RWPE1 (cell line): ENCODE measurements around the gene CMIP.

Experiments used
- CTCF ChIA-PET: fragments of 350-600 bp; sonication (Branson Sonifier 250); formaldehyde crosslinking; extraction: SDS; loops from one replicate; lab custom pipeline; 2021; lab: Yijun Ruan, JAX
- POLR2A ChIA-PET: fragments of 400-600 bp; formaldehyde crosslinking; extraction: SDS; loops from one replicate; lab custom pipeline; 2020; ENCODE audit warnings: antibody characterized with exemption; ENCODE audit not compliant: low non-redundant PET; lab: Yijun Ruan, JAX
- DNase-seq: peaks from one replicate; pipeline ENCODE4 v3.0.0; 2012; ENCODE audit warnings: low spot score
- H3K27ac ChIP-seq: fragments of 450-650 bp; 2 replicates; pipeline ENCODE4 v1.5.1; 2017
- TF ChIP-seq, protein P1 (sequence below): fragments of 450-650 bp; conservative IDR thresholded peaks from 2 replicates; pipeline ENCODE4 v1.5.1; 2017; ENCODE audit warnings: low read depth, mild to moderate bottlenecking

Gene CMIP

GRCh38 chr16:81696961-81697615 lies 252.5 kb downstream of the CMIP start:
- ChIA-PET POLR2A (no interaction called here), CTCF (interaction anchor here (0.5 to 1.4 kb wide), 23 partner anchors 9 to 330 kb away, joined by 3 to 8 read pairs (median 3); no protein-coding TSS in a partner anchor)
- TF ChIP-seq, protein P1, sequence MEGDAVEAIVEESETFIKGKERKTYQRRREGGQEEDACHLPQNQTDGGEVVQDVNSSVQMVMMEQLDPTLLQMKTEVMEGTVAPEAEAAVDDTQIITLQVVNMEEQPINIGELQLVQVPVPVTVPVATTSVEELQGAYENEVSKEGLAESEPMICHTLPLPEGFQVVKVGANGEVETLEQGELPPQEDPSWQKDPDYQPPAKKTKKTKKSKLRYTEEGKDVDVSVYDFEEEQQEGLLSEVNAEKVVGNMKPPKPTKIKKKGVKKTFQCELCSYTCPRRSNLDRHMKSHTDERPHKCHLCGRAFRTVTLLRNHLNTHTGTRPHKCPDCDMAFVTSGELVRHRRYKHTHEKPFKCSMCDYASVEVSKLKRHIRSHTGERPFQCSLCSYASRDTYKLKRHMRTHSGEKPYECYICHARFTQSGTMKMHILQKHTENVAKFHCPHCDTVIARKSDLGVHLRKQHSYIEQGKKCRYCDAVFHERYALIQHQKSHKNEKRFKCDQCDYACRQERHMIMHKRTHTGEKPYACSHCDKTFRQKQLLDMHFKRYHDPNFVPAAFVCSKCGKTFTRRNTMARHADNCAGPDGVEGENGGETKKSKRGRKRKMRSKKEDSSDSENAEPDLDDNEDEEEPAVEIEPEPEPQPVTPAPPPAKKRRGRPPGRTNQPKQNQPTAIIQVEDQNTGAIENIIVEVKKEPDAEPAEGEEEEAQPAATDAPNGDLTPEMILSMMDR: peak; percentile 52; the same call in 1 of the 2 replicates
- peak overlapping the region; percentile 78 for H3K27ac ChIP-seq
- DNase-seq: peak; percentile 39

GRCh38 chr16:81697616-81698309 lies 253.2 kb downstream of the CMIP start:
- ChIA-PET CTCF (interaction anchor here (0.5 to 1.4 kb wide), 17 partner anchors 10 to 331 kb away, joined by 3 to 8 read pairs (median 3); no protein-coding TSS in a partner anchor), POLR2A (no interaction called here)
- TF ChIP-seq, protein P1: no peak; the same call in 1 of the 2 replicates
- no peak for DNase-seq
- peak overlapping the region; percentile 78 for H3K27ac ChIP-seq

GRCh38 chr16:81698310-81698641 lies 253.7 kb downstream of the CMIP start:
- no peak for DNase-seq
- ChIA-PET POLR2A (no interaction called here), CTCF (interaction anchor here (1.4 kb wide), 1 partner anchor 16 kb away, joined by 5 read pairs; no protein-coding TSS in a partner anchor)
- TF ChIP-seq, protein P1: no peak
- no peak overlapping the region for H3K27ac ChIP-seq

GRCh38 chr16:81699596-81699995 lies 255.0 kb downstream of the CMIP start:
- DNase-seq: no peak
- CTCF ChIA-PET: no interaction called here
- POLR2A ChIA-PET: no interaction called here
- TF ChIP-seq, protein P1: no peak
- H3K27ac ChIP-seq: no peak overlapping the region

DNA sequence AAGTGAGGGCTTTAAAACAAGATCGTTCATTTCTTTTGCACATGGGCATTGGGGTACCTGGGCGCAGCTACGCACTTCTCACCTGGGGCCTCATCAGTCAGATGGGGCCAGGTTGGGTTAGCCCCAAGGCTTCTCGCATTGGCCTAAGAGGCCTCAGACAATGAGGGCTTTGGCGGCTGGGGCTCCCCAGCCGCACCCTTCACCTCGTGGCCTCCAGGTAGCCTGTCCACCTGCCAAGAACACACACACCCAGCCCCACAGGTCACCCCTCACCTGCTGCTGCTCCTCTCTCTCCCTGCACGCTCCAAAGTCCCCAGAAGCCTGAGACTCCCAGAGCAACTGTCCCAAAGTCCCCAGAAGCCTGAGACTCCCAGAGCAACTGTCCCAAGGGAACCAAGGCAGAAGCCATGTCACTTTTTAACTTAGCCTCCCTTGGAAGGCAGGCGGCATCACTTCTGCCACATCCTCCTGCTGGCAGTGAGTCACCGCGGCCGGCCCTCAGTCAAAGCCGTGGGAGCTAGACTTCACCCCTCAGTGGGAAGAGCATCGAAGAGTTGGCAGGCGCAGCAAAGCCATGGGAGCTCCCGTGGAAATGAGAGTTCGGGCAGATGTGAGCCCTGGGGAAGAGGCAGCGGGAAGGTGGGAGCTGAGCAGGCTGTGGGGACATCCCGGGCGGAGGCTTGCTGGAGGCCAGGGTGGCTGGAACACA lies 255.6 kb downstream of the CMIP start:
- ChIA-PET CTCF (no interaction called here), POLR2A (no interaction called here)
- DNase-seq: no peak
- peak overlapping the region; percentile 27 for H3K27ac ChIP-seq
- TF ChIP-seq, protein P1: no peak

GRCh38 chr16:81700780-81701165 lies 256.2 kb downstream of the CMIP start:
- TF ChIP-seq, protein P1: no peak
- H3K27ac ChIP-seq: peak overlapping the region; percentile 27
- DNase-seq: no peak
- POLR2A ChIA-PET: no interaction called here
- CTCF ChIA-PET: no interaction called here
